Measurements from ENCODE around the gene CADPS2.

DNA sequence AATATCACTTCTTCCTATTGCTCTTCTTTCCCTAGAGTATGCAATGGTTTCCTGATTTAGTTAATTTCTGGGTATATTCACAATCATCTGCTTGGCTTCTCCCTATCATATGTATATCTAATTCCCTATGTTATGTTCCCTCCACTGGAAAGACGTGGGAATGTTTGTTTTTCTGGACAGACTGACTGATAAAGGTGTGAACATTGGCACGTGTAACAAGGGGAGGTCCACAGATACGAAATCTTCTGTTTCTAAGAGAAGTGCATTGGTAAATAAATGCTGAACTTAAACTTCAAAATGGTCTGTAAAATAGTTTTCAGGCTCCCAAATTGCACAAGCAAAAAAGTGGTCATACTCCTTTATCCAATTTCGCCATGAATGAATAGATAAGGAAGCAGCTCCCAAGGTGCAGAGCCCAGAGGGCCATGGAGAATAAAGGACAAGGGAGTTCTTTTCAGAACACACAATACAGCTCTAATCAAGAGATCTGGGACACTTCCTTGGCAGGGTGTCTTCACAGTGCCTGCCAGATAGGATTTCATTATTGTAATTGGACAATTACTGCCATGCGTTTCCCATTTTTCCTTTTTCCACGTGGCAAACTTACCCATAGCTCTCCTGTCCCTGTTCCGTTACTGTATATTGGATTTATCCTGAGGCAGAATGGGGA, 329.3 kb downstream of the CADPS2 start:
- TF ChIP-seq, protein P1, sequence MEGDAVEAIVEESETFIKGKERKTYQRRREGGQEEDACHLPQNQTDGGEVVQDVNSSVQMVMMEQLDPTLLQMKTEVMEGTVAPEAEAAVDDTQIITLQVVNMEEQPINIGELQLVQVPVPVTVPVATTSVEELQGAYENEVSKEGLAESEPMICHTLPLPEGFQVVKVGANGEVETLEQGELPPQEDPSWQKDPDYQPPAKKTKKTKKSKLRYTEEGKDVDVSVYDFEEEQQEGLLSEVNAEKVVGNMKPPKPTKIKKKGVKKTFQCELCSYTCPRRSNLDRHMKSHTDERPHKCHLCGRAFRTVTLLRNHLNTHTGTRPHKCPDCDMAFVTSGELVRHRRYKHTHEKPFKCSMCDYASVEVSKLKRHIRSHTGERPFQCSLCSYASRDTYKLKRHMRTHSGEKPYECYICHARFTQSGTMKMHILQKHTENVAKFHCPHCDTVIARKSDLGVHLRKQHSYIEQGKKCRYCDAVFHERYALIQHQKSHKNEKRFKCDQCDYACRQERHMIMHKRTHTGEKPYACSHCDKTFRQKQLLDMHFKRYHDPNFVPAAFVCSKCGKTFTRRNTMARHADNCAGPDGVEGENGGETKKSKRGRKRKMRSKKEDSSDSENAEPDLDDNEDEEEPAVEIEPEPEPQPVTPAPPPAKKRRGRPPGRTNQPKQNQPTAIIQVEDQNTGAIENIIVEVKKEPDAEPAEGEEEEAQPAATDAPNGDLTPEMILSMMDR (conservative IDR thresholded peaks at IDR 0.05 in 1 of 2, IDR thresholded peaks at IDR 0.05 in 1 of 2; ENCODE audit: low read depth in 1 of 2, low read length in 2 of 2), result no peak
- TF ChIP-seq EZH2 (IDR thresholded peaks at IDR 0.05; ENCODE audit: low read length, missing control alignments), result no peak
